ENCODE measurements around the gene THBS2.

DNA sequence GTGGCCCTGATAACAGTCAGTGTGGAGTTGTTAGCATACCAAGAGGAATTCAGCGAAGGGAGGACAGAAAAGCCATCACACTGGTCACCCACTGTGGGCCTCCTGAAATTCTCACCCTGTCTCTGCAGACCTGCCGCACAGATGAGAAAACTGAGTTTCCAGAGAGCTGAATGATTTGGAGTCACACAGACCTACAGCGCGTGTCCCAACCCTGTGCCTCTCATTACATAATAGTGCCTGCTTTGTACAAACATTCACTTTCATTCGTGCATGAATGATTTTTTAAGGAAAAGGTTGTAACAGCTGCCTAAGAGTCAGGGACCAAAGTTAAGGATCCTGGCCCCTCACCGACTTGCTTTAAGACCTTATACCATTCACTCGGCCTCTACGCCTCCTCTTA lies 62.7 kb downstream of the THBS2 start:
- TF ChIP-seq GATA2 (IDR thresholded peaks at IDR 0.05; ENCODE audit: low read depth, low read length) (no peak), GATA3 (IDR thresholded peaks at IDR 0.05; ENCODE audit: low read depth, low read length) (no peak)

Data from SH-SY5Y (cell line).